Globus pallidus (tissue), 1 donor: ENCODE measurements around the gene APOF.
"Not testable (repeated sequence)": the region's sequence is repeated elsewhere in the genome, so short reads cannot be mapped to it uniquely, and the experiment has no call there.

Experiments used
- DNase-seq: peaks from one replicate; pipeline ENCODE4 v3.0.0-alpha.2; 2015; ENCODE audit warnings: low spot score

The APOF gene

GRCh38 chr12:56362130-56363059, at the start of gene APOF:
Gene APOF, minus strand, starts transcription at chr12:56362857. Its CDS starts 112 bp downstream, at chr12:56362745.
- DNase-seq, result no peak

GRCh38 chr12:56411781-56412639, 49.4 kb upstream of the APOF start:
- DNase-seq, result no peak

- no peak for DNase-seq
Measured at GRCh38 chr12:56410768-56411167, 48.1 kb upstream of the APOF start.

GRCh38 chr12:56408799-56409417, 46.3 kb upstream of the APOF start:
- no peak for DNase-seq

GRCh38 chr12:56404227-56404626, 41.6 kb upstream of the APOF start:
- not testable (repeated sequence) for DNase-seq

- not testable (repeated sequence) for DNase-seq
Measured at GRCh38 chr12:56401612-56402011, 39.0 kb upstream of the APOF start.

GRCh38 chr12:56401125-56401524, 38.5 kb upstream of the APOF start:
- not testable (repeated sequence) for DNase-seq

GRCh38 chr12:56399466-56399865, 36.8 kb upstream of the APOF start:
- DNase-seq, result not testable (repeated sequence)

GRCh38 chr12:56398324-56398723, 35.7 kb upstream of the APOF start:
- no peak for DNase-seq

- DNase-seq, result no peak
Measured at GRCh38 chr12:56392331-56392730, 29.7 kb upstream of the APOF start.

- DNase-seq, result no peak
Measured at GRCh38 chr12:56391721-56392120, 29.1 kb upstream of the APOF start.

GRCh38 chr12:56389412-56389811, 26.8 kb upstream of the APOF start:
- DNase-seq, result no peak

GRCh38 chr12:56387152-56387736, 24.6 kb upstream of the APOF start:
- DNase-seq, result no peak

GRCh38 chr12:56385873-56386272, 23.2 kb upstream of the APOF start:
- DNase-seq, result no peak

- no peak for DNase-seq
Measured at GRCh38 chr12:56382611-56383010, 20.0 kb upstream of the APOF start.

GRCh38 chr12:56377989-56378316, 15.3 kb upstream of the APOF start:
- no peak for DNase-seq

GRCh38 chr12:56377310-56377988, 14.8 kb upstream of the APOF start:
- DNase-seq, result no peak

- DNase-seq, result no peak
Measured at GRCh38 chr12:56375598-56376434, 13.2 kb upstream of the APOF start.

- no peak for DNase-seq
Measured at GRCh38 chr12:56374726-56375597, 12.3 kb upstream of the APOF start.

- DNase-seq, result no peak
Measured at GRCh38 chr12:56373515-56373914, 10.9 kb upstream of the APOF start.
